Sigmoid colon (tissue), 7 donors: ENCODE measurements around the gene GCLC. TPM values are rescaled to one million over a fixed set of nuclear protein-coding genes. Genes with fewer than 3 reads are reported as not detected.

Source experiments
- DNase-seq: peaks from one replicate; pipeline ENCODE4 v3.0.0-alpha.2; 2019
- H3K27ac ChIP-seq, 4 donors: fragments of 200-600 bp; sonication (generic); one replicate each; pipeline ENCODE4 v1.5.1; 2016 to 2019; ENCODE audit warnings: mild to moderate bottlenecking in 1 of 4
- H3K27me3 ChIP-seq, 3 donors: fragments of 200-600 bp; sonication (generic); one replicate each; pipeline ENCODE4 v1.5.1; 2019; ENCODE audit warnings: mild to moderate bottlenecking in 1 of 3
- H3K36me3 ChIP-seq, 4 donors: fragments of 200-600 bp; sonication (generic); one replicate each; pipeline ENCODE4 v1.5.1; 2016 to 2019
- H3K4me1 ChIP-seq, 4 donors: fragments of 200-600 bp; sonication (generic); one replicate each; pipeline ENCODE4 v1.5.1; 2017 to 2019
- H3K4me3 ChIP-seq, 4 donors: fragments of 200-600 bp; sonication (generic); one replicate each; pipeline ENCODE4 v1.5.1; 2017 to 2019; ENCODE audit warnings: mild to moderate bottlenecking in 2 of 4, moderate library complexity in 1 of 4
- H3K9me3 ChIP-seq, 4 donors: fragments of 200-600 bp in 3 of 4; sonication (generic) in 3 of 4; one replicate each; pipeline versions ENCODE4 v1.5.1 to v1.6.1; 2013 to 2019
- CTCF ChIP-seq, 4 experiments: fragments of 450-650 bp in 3 of 4; fragments of 200-600 bp in 1 of 4; IDR thresholded peaks; one replicate each; pipeline ENCODE4 v1.5.1; 2016 to 2019; ENCODE audit warnings: antibody characterized with exemption in 4 of 4, mild to moderate bottlenecking in 3 of 4, moderate library complexity in 2 of 4
- EP300 ChIP-seq, 4 donors: sonication (generic); formaldehyde crosslinking; IDR thresholded peaks; one replicate each; pipeline ENCODE4 v1.6.1; 2017; ENCODE audit warnings: antibody characterized with exemption in 4 of 4
- POLR2A ChIP-seq, 2 donors: fragments of 450-650 bp; IDR thresholded peaks; one replicate each; pipeline ENCODE4 v1.6.1; 2016; ENCODE audit warnings: antibody characterized with exemption in 2 of 2, mild to moderate bottlenecking in 2 of 2, moderate library complexity in 2 of 2
- POLR2AphosphoS5 ChIP-seq, 4 donors: sonication (generic); formaldehyde crosslinking; IDR thresholded peaks; one replicate each; pipeline ENCODE4 v1.6.1; 2017; ENCODE audit warnings: antibody characterized with exemption in 4 of 4
- WGBS, 2 donors: extraction: QIAGEN DNeasy Blood & Tissue Kit; methylation state at CpG; one replicate each; pipeline ENCODE4 v1.1.7; 2013; 5-methylcytosine and 5-hydroxymethylcytosine counted together
- intact Hi-C: fragments of 100-400 bp; cut with DNase I; formaldehyde crosslinking; loops from one replicate; pipeline ENCODE4 v1.15.1; 2023
- polyA plus RNA-seq, 3 donors: library from polyadenylated mRNA; stranded (reverse); fragments of 200-250 nt; gene quantifications; one replicate each; pipeline ENCODE4 v1.2.3, GENCODE V29; 2013
- total RNA-seq, 4 donors: library from RNA; depleted of rRNA; stranded (reverse); fragments of >200 nt; gene quantifications; one replicate each; pipeline ENCODE4 v1.1.0, GENCODE V29; 2016
- donor health status: healthy with polysubstance abuse.
- donor health status: Bipolar disorder and iron deficiency.
- donor health status: healthy.

GCLC gene
- total and polyA plus RNA-seq, 7 donors = 16.2 to 60.3 (median 53.7) TPM

- intact Hi-C loops = loop anchor here (5.0 kb wide), 4 partner anchors 50 to 550 kb away; partner anchors contain the start of genes ELOVL5 and GSTA4
- peak overlapping the region; percentile 80 to 92 (median 90) for H3K27ac ChIP-seq
Observed at GRCh38 chr6:53547166-53547810, 2.4 kb upstream of the GCLC start.

GRCh38 chr6:53546281-53546680 is 1.4 kb upstream of the GCLC start:
- Histone ChIP-seq H3K4me3 (no peak overlapping the region), H3K4me1 (peaks cover 5 to 50% (median 38%) of the 10 kb centered on the region in 4 donors), H3K27me3 (no peaks in the 10 kb centered on the region), H3K9me3 (no peaks in the 10 kb centered on the region), H3K27ac (peak overlapping the region in 2 of 4 donors; percentile 97 to 98), H3K36me3 (no peaks in the 10 kb centered on the region)
- TF ChIP-seq CTCF (IDR thresholded peaks at IDR 0.05) (no peak), POLR2AphosphoS5 (IDR thresholded peaks at IDR 0.05) (no peak), POLR2A (IDR thresholded peaks at IDR 0.05) (no peak), EP300 (IDR thresholded peaks at IDR 0.05) (no peak)
- no peak for DNase-seq
- 85 to 87% methylated on average over 2 of the region's 2 CpGs for WGBS, 2 donors
- intact Hi-C loops = loop anchor here (5.0 kb wide), 4 partner anchors 49 to 549 kb away; partner anchors contain the start of genes ELOVL5 and GSTA4

More at GRCh38 chr6:53547166-53547810, 2.4 kb upstream of the GCLC start:
- Histone ChIP-seq H3K27me3 (no peaks in the 10 kb centered on the region), H3K4me1 (peaks cover 5 to 43% (median 32%) of the 10 kb centered on the region in 4 donors), H3K36me3 (no peaks in the 10 kb centered on the region), H3K9me3 (no peaks in the 10 kb centered on the region), H3K4me3 (peak overlapping the region; percentile 56 to 63 (median 58))
- 4 to 13% methylated on average over 12 of the region's 12 CpGs for WGBS, 2 donors
- no peak for DNase-seq
- TF ChIP-seq EP300 (IDR thresholded peaks at IDR 0.05) (no peak), CTCF (IDR thresholded peaks at IDR 0.05) (no peak), POLR2AphosphoS5 (IDR thresholded peaks at IDR 0.05) (no peak), POLR2A (IDR thresholded peaks at IDR 0.05) (no peak)

GRCh38 chr6:53544217-53544469 is 758 bp downstream of the GCLC start:
- TF ChIP-seq POLR2AphosphoS5 (IDR thresholded peaks at IDR 0.05) = no peak
- no peak for TF ChIP-seq POLR2A (IDR thresholded peaks at IDR 0.05)
- no peak for TF ChIP-seq EP300 (IDR thresholded peaks at IDR 0.05)
- TF ChIP-seq CTCF (IDR thresholded peaks at IDR 0.05) = no peak
- 1 to 2% methylated on average over 24 of the region's 24 CpGs for WGBS, 2 donors
- Histone ChIP-seq H3K4me3 (peak overlapping the region; percentile 71 to 88 (median 82)), H3K4me1 (peaks cover 5 to 66% (median 50%) of the 10 kb centered on the region in 4 donors), H3K36me3 (no peaks in the 10 kb centered on the region), H3K27ac (peak overlapping the region; percentile 94 to 98 (median 96)), H3K27me3 (no peaks in the 10 kb centered on the region), H3K9me3 (no peaks in the 10 kb centered on the region)
- intact Hi-C loops = loop anchor here (1.0 to 2.0 kb wide), 2 partner anchors 107 to 251 kb away; partner anchors contain the start of gene LRRC1
- no peak for DNase-seq

- intact Hi-C loops = loop anchor here (1.0 to 2.0 kb wide), 2 partner anchors 108 to 251 kb away; partner anchors contain the start of gene LRRC1
- TF ChIP-seq EP300 (IDR thresholded peaks at IDR 0.05) = no peak
- TF ChIP-seq POLR2AphosphoS5 (IDR thresholded peaks at IDR 0.05) = peak in 1 of 4 donors; percentile 33
- H3K36me3 ChIP-seq = no peaks in the 10 kb centered on the region
- peak overlapping the region; percentile 94 to 98 (median 96) for H3K27ac ChIP-seq
- H3K4me3 ChIP-seq = peak overlapping the region; percentile 71 to 88 (median 82)
- peaks cover 5 to 70% (median 54%) of the 10 kb centered on the region in 4 donors for H3K4me1 ChIP-seq
- 4 to 11% methylated on average over 7 of the region's 7 CpGs for WGBS, 2 donors
- DNase-seq = no peak
- no peaks in the 10 kb centered on the region for H3K27me3 ChIP-seq
- H3K9me3 ChIP-seq = no peaks in the 10 kb centered on the region
Observed at GRCh38 chr6:53543359-53544216, 1.3 kb downstream of the GCLC start.

- Histone ChIP-seq H3K27ac (peak overlapping the region in 3 of 4 donors; percentile 94 to 97 (median 96)), H3K36me3 (no peaks in the 10 kb centered on the region), H3K4me1 (peaks cover 2 to 71% (median 55%) of the 10 kb centered on the region in 4 donors), H3K4me3 (no peak overlapping the region), H3K27me3 (no peaks in the 10 kb centered on the region), H3K9me3 (no peaks in the 10 kb centered on the region)
- TF ChIP-seq EP300 (IDR thresholded peaks at IDR 0.05) = no peak
- TF ChIP-seq POLR2A (IDR thresholded peaks at IDR 0.05) = no peak
- TF ChIP-seq POLR2AphosphoS5 (IDR thresholded peaks at IDR 0.05) = no peak
- TF ChIP-seq CTCF (IDR thresholded peaks at IDR 0.05) = no peak
- WGBS, 2 donors = 94 to 96% methylated on average over 7 of the region's 7 CpGs
- no peak for DNase-seq
- intact Hi-C loops = no loop called here
Observed at GRCh38 chr6:53541900-53542299, 3.0 kb downstream of the GCLC start.
